IPS-15b (cell line): ENCODE results near the gene NFYC.

Experiments
- H3K27me3 ChIP-seq: one replicate; pipeline ENCODE4 v1.6.1; 2013; ENCODE audit warnings: low read length; ENCODE audit not compliant: control insufficient read depth, insufficient read depth
- H3K36me3 ChIP-seq: one replicate; pipeline ENCODE4 v1.6.1; 2013; ENCODE audit warnings: low read length; ENCODE audit not compliant: control insufficient read depth, insufficient read depth
- H3K4me1 ChIP-seq: one replicate; pipeline ENCODE4 v1.6.1; 2013; ENCODE audit warnings: mild to moderate bottlenecking, low read length; ENCODE audit not compliant: control insufficient read depth, insufficient read depth
- H3K4me3 ChIP-seq: one replicate; pipeline ENCODE4 v1.5.1; 2013; ENCODE audit warnings: low read depth, low read length
- H3K9ac ChIP-seq: one replicate; pipeline ENCODE4 v1.6.1; 2013; ENCODE audit warnings: low read depth, mild to moderate bottlenecking, low read length
- H3K9me3 ChIP-seq: one replicate; pipeline ENCODE4 v1.6.1; 2013; ENCODE audit warnings: mild to moderate bottlenecking, low read length; ENCODE audit not compliant: control insufficient read depth, insufficient read depth

NFYC gene

GRCh38 chr1:40802078-40802741 is 110.7 kb downstream of the NFYC start:
- Histone ChIP-seq H3K9me3 (no peaks in the 10 kb centered on the region), H3K36me3 (no peaks in the 10 kb centered on the region), H3K27me3 (peaks cover 11% of the 10 kb centered on the region), H3K4me1 (peaks cover 22% of the 10 kb centered on the region), H3K9ac (no peak overlapping the region), H3K4me3 (peak overlapping the region; percentile 46)

- Histone ChIP-seq H3K9me3 (no peaks in the 10 kb centered on the region), H3K9ac (no peak overlapping the region), H3K36me3 (no peaks in the 10 kb centered on the region), H3K27me3 (peaks cover 11% of the 10 kb centered on the region), H3K4me3 (peak overlapping the region; percentile 31), H3K4me1 (peaks cover 22% of the 10 kb centered on the region)
Observed at GRCh38 chr1:40802742-40803113, 111.2 kb downstream of the NFYC start.

- Histone ChIP-seq H3K27me3 (peaks cover 11% of the 10 kb centered on the region), H3K9me3 (no peaks in the 10 kb centered on the region), H3K4me1 (peaks cover 22% of the 10 kb centered on the region), H3K9ac (no peak overlapping the region), H3K4me3 (no peak overlapping the region), H3K36me3 (no peaks in the 10 kb centered on the region)
Observed at GRCh38 chr1:40803447-40803846, 111.9 kb downstream of the NFYC start.

DNA sequence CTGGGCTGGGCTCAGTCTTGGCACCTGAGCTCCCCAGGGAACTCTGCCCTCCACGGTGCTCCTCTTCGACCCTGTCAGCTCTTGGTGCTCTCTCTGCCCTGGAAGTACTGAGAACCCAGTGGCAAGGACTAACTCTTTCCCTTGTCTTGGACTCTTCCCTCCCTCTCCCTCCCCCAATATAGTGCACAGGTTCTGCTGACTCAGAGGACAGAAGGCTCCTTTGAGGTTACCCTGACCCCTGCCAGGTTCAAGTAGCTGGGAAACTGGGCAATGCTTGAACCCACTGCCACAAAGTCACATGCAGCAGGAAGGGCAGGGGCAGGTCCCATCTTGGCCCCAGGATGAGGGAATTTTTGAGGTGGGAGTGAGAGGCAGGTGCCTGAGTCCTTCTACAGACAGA is 112.4 kb downstream of the NFYC start:
- Histone ChIP-seq H3K4me3 (no peak overlapping the region), H3K4me1 (peaks cover 22% of the 10 kb centered on the region), H3K9ac (no peak overlapping the region)

DNA sequence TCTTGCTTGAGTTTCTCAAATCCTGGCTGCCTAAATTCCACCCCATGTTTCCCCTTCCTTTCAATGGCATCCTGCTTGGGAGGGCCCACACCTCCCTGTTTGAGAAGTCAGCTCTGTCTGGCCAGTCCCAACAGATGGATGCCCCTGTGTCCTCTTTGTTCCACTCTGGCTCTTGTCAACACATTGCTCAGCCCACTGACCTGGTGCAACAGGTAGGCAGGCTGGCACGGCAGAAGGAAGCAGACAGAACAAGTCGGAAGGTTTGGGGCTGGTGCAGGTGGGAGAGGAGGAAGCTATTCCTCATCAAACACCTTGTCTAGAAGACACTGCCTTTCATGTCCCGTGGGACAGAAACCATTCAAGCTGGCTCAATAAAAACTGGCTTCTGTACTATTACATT is 114.7 kb downstream of the NFYC start:
- Histone ChIP-seq H3K36me3 (no peaks in the 10 kb centered on the region), H3K4me1 (peaks cover 22% of the 10 kb centered on the region), H3K9ac (no peak overlapping the region), H3K27me3 (peaks cover 7% of the 10 kb centered on the region), H3K4me3 (no peak overlapping the region), H3K9me3 (no peaks in the 10 kb centered on the region)

More for the DNA sequence above, 112.4 kb downstream of the NFYC start:
- Histone ChIP-seq H3K36me3 (no peaks in the 10 kb centered on the region), H3K9me3 (no peaks in the 10 kb centered on the region), H3K27me3 (peaks cover 11% of the 10 kb centered on the region)

DNA sequence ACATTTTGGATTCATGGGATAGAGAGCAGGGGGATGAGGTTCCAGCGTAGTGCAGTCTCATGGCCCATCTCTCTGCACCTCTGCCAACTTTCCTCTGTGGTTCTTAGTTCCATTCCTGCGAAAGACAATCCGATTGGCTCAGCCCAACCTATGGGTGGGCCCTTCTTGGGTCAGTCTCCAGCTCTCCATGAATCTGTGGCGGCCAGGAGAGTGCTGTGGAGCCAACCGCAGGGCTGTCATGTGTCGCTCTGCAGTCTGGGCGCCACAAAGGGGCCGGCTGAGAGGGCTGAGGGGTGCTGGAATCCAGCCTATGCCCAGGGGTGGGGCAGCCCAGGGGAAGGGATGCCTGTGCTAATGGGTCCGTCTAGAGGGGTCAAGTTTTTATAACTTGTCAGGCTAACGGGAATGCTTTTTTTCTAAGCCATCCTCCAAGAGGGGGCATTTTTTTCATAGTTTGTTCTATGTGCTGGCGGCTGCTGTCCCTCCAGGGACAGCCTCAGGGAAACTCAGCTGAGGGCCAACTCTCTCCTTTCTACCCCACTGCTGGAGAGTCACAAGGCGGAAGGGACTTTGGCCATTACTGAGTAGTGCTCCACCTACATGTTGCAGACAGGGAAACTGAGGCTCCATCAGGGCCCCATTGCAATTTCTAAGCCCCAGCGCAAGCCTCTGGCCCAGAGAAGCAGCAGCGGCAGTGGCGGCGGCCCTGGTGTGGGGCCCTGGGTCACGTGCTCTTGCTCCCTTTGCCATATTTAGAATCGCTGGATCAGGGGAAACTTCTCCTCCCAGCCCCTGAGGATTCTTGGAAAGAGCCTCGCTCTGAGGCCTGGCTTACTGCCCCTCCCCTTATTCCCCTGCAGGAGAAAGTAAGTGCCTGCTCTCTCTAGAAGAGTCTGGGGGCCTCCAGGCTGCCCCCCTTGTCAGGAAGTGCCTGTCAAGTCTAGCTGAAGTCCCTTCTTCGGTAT is 115.5 kb downstream of the NFYC start:
- Histone ChIP-seq H3K4me1 (peaks cover 15% of the 10 kb centered on the region), H3K4me3 (no peak overlapping the region)

DNA sequence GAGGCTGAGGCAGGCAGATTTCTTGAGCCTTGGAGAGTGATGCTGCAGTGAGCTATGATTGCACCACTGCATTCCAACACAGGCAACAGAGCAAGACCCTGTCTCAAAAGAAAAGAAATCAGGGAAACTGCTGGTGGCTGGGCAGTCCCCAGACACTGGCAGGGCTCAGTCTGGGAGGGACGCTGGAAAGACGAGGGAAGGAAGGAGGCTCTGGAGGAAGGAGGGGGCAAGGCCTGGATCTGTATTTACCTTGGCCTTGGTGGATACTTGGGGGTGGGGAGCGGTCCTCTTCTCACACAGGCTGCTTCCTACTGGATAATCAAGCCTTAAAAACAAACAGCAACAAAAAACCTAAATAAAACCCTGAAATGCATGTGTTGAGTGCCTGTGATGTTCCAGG is 116.5 kb downstream of the NFYC start:
- Histone ChIP-seq H3K27me3 (no peaks in the 10 kb centered on the region), H3K9ac (no peak overlapping the region), H3K9me3 (no peaks in the 10 kb centered on the region), H3K36me3 (no peaks in the 10 kb centered on the region), H3K4me1 (peaks cover 11% of the 10 kb centered on the region), H3K4me3 (no peak overlapping the region)

More for the DNA sequence above, 115.5 kb downstream of the NFYC start:
- Histone ChIP-seq H3K36me3 (no peaks in the 10 kb centered on the region), H3K27me3 (no peaks in the 10 kb centered on the region), H3K9me3 (no peaks in the 10 kb centered on the region), H3K9ac (no peak overlapping the region)

DNA sequence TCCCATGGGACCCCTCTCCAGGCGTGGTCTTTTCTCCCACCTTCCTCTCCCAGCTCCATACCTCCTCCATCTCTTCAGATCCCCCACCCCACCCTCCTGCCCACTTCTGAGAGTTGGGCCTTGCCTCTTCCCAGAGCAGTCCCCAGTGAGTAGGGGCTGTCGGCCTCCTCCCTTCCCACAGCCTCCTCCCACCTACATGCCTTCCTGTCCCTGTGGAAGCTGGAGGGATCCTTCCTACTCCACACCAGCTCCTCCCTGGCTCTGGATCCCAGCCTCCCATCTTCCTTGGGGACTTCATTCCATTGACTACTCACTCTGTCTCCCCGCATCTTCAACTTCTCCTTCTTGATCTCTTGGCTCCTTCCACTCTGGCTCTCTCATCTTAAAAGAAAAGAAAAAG is 116.9 kb downstream of the NFYC start:
- Histone ChIP-seq H3K9ac (no peak overlapping the region), H3K27me3 (no peaks in the 10 kb centered on the region), H3K4me3 (no peak overlapping the region), H3K9me3 (no peaks in the 10 kb centered on the region), H3K36me3 (no peaks in the 10 kb centered on the region), H3K4me1 (peaks cover 7% of the 10 kb centered on the region)

DNA sequence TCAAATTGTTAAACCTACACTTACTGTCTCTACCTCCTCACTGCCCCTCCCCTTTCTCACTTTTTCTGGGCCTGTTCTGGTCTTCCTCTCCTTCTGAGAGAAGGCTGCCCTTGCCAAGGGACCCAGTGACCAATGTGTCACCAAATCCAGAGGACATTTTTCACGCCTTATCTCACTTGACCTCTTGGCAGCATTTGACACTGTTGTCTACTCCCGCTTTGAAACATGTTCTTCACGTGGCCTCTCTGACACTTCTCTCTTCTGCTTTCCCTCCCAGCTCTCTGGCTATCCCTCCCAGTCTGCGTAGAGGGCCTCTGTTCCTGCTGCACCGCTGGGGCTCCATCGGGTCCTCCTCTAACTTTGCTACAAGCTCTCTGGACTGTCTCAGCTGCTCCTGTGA is 117.4 kb downstream of the NFYC start:
- Histone ChIP-seq H3K4me3 (no peak overlapping the region), H3K36me3 (no peaks in the 10 kb centered on the region), H3K9ac (no peak overlapping the region), H3K9me3 (no peaks in the 10 kb centered on the region), H3K27me3 (no peaks in the 10 kb centered on the region), H3K4me1 (peaks cover 2% of the 10 kb centered on the region)

GRCh38 chr1:40810927-40811326 is 119.4 kb downstream of the NFYC start:
- H3K27me3 ChIP-seq: no peaks in the 10 kb centered on the region

DNA sequence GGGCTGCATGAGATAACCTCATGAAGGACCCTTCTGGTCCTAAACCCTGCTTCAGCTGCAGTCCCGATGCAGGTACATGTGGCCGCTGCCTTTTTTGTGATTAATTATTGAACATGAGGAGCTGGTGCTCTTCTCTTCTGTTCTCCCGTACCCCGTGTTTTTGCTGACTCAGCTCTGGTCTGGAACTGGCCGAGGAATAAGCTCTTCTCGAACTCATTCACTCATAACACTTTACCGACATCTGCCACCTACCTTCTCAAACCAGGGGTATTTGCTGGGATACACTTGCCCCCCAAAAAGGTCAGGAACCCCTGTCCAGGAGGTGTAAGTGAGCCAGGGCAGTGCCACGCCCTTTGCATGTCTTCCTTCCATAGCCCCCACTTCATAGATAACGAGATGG is 123.9 kb downstream of the NFYC start:
- Histone ChIP-seq H3K4me1 (peaks cover 4% of the 10 kb centered on the region), H3K36me3 (no peaks in the 10 kb centered on the region), H3K9ac (no peak overlapping the region), H3K27me3 (peaks cover 14% of the 10 kb centered on the region), H3K9me3 (no peaks in the 10 kb centered on the region), H3K4me3 (no peak overlapping the region)

More at GRCh38 chr1:40810927-40811326, 119.4 kb downstream of the NFYC start:
- Histone ChIP-seq H3K4me1 (no peaks in the 10 kb centered on the region), H3K4me3 (no peak overlapping the region), H3K36me3 (no peaks in the 10 kb centered on the region), H3K9me3 (no peaks in the 10 kb centered on the region), H3K9ac (no peak overlapping the region)

DNA sequence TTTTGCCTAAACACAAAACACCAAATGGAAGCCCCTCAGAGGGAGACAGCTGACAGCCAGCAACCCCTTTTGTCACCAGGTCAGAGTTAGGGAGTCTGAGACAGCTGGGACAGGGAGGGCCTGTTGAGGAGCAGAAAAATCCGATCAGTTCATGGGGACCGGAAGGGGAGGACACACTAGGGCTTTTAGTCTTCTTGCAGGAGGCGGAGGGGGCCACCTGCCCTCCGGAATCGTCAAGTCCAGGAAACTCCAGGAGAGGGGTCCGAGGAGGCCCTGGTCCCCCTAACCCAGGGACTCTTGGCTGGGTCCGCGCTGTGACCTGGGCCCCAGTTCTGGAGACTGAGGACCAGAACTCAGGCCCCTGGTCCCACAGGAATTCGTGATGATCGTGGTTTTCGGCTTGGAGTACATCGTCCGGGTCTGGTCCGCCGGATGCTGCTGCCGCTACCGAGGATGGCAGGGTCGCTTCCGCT is 126.3 kb downstream of the NFYC start:
- Histone ChIP-seq H3K9ac (no peak overlapping the region), H3K36me3 (no peaks in the 10 kb centered on the region), H3K9me3 (no peaks in the 10 kb centered on the region), H3K4me1 (peaks cover 4% of the 10 kb centered on the region), H3K27me3 (peaks cover 14% of the 10 kb centered on the region), H3K4me3 (peak overlapping the region; percentile 87)
